ENCODE data around the gene SHISAL2B. TPM values are rescaled to one million over a fixed set of nuclear protein-coding genes. Genes with fewer than 3 reads are reported as not detected.
"Not testable (repeated sequence)": the region's sequence is repeated elsewhere in the genome, so short reads cannot be mapped to it uniquely, and the experiment has no call there.

The SHISAL2B gene
- total RNA-seq, 1 experiment from 2014 or later, result not detected

DNA sequence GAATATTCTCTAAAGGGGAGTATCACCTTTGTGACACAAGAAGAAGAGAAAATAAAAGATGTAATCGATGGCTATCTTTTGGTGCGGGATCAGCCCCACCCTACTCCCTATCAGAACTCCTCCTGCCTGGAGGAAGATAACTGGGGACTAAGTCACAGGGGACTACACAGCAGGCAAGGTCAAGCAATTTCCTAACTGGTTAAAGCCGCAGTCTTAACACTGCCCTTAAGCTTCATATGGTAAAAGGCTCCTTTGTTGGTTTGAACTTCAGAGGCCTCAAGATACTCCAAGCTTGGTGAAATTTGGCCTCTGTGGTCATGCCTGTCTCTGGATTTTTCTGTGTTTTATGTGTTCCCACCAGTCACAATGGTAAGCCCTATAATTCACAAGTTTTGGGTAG is 1.3 kb upstream of the SHISAL2B start:
- in situ Hi-C loops (cut with HindIII; ENCODE audit: low pct_unique_long_range_greater_than_20kb, low sequenced_read_pairs), result no loop called here
- DNase-seq (ENCODE audit: low read depth), result no peak

DNA sequence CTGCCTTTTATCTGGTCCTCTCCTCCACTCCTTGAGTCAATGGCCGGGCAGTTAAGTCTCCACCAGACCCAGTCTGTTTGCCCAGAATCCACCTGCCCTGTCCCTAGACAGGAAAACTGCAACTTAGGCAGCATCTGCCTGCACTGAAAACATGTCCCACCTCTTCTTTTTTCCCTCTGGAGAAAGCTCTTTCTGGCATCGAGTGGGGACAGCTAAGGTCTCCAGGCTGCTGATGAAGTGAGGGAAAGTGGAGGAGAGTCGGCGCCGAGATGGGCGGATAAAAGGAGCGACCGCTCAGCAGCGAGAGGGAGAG is 243 bp upstream of the SHISAL2B start:
- no peak for DNase-seq (ENCODE audit: low read depth)
- in situ Hi-C loops (cut with HindIII; ENCODE audit: low pct_unique_long_range_greater_than_20kb, low sequenced_read_pairs), result no loop called here

- in situ Hi-C loops (cut with HindIII; ENCODE audit: low pct_unique_long_range_greater_than_20kb, low sequenced_read_pairs), result no loop called here
- DNase-seq (ENCODE audit: low read depth), result no peak
Observed at GRCh38 chr5:64691291-64691690, 988 bp downstream of the SHISAL2B start.

DNA sequence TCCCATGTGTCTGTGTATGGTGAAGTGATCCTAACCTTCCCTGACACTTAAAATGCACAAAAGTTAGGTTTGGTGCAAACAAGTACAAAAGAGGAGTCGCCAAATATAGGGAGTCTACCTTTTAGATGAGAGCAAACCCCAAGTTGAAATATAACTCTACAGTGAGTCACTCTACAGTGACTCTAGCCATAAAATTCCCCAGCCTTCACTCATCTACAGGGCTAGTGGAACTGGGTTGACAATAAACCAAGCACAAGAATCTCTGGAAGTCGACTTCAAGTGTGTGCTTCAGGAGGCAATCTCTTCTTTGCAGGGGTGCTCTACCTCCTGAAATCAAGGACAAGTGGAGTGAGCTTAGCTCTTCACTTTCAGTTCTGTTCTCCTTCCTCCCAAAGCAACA is 3.3 kb downstream of the SHISAL2B start:
- no peak for DNase-seq (ENCODE audit: low read depth)
- in situ Hi-C loops (cut with HindIII; ENCODE audit: low pct_unique_long_range_greater_than_20kb, low sequenced_read_pairs), result no loop called here

GRCh38 chr5:64696414-64696813 is 6.1 kb downstream of the SHISAL2B start:
- DNase-seq (ENCODE audit: low read depth); in situ Hi-C loops (cut with HindIII; ENCODE audit: low pct_unique_long_range_greater_than_20kb, low sequenced_read_pairs): not testable (repeated sequence)

GRCh38 chr5:64700765-64701164 is 10.5 kb downstream of the SHISAL2B start:
- DNase-seq (ENCODE audit: low read depth), result no peak
- in situ Hi-C loops (cut with HindIII; ENCODE audit: low pct_unique_long_range_greater_than_20kb, low sequenced_read_pairs), result no loop called here

DNA sequence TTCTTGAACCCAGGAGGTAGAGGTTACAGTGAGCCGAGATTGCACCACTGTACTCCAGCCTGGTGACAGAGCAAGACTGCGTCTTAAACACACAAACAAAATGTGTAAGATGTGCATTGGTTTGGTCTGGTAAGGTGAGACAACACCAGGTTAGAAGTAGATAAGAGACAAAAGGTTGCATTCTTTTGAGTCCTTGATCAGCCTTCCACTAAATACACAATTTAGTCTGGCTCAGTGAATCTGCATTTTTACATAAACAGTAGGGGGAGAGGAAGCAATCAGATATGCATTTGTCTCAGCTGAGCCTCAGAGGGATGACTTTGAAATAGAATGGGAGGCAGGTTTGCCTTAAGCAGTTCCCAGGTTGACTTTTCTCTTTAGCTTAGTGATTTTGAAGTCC is 15.8 kb downstream of the SHISAL2B start:
- DNase-seq (ENCODE audit: low read depth); in situ Hi-C loops (cut with HindIII; ENCODE audit: low pct_unique_long_range_greater_than_20kb, low sequenced_read_pairs): not testable (repeated sequence)

- no peak for DNase-seq (ENCODE audit: low read depth)
- in situ Hi-C loops (cut with HindIII; ENCODE audit: low pct_unique_long_range_greater_than_20kb, low sequenced_read_pairs), result no loop called here
Observed at GRCh38 chr5:64707191-64707590, 16.9 kb downstream of the SHISAL2B start.

DNA sequence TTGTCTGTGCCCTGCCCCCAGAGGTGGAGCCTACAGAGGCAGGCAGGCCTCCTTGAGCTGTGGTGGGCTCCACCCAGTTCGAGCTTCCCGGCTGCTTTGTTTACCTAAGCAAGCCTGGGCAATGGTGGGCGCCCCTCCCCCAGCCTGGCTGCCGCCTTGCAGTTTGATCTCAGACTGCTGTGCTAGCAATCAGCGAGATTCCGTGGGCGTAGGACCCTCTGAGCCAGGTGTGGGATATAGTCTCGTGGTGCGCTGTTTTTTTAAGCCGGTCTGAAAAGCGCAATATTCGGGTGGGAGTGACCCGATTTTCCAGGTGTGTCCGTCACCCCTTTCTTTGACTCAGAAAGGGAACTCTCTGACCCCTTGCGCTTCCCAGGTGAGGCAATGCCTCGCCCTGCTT is 24.2 kb downstream of the SHISAL2B start:
- DNase-seq (ENCODE audit: low read depth); in situ Hi-C loops (cut with HindIII; ENCODE audit: low pct_unique_long_range_greater_than_20kb, low sequenced_read_pairs): not testable (repeated sequence)

DNA sequence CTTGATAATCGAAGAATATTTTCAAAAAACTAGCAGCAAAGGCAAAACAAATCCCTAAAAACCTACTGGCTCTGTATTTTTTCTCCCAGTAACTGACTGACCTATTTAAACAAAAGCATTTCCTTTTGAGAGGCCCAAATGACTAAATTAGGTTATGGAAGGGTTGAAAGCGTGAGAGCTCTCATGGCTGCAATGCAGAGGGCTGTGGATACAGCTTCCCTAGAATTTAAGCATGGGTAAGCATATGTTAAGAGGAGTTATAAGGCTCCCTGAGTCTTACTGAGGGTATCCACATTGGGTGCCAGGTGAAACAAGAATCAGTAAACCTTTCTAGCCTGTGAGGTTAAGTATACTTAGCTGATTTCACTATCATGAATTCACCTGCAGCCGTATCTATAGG is 32.3 kb downstream of the SHISAL2B start:
- in situ Hi-C loops (cut with HindIII; ENCODE audit: low pct_unique_long_range_greater_than_20kb, low sequenced_read_pairs), result no loop called here
- no peak for DNase-seq (ENCODE audit: low read depth)

- in situ Hi-C loops (cut with HindIII; ENCODE audit: low pct_unique_long_range_greater_than_20kb, low sequenced_read_pairs), result no loop called here
- no peak for DNase-seq (ENCODE audit: low read depth)
Observed at GRCh38 chr5:64727150-64727549, 36.8 kb downstream of the SHISAL2B start.

- in situ Hi-C loops (cut with HindIII; ENCODE audit: low pct_unique_long_range_greater_than_20kb, low sequenced_read_pairs), result no loop called here
Observed at GRCh38 chr5:64742411-64742810, 52.1 kb downstream of the SHISAL2B start.

DNA sequence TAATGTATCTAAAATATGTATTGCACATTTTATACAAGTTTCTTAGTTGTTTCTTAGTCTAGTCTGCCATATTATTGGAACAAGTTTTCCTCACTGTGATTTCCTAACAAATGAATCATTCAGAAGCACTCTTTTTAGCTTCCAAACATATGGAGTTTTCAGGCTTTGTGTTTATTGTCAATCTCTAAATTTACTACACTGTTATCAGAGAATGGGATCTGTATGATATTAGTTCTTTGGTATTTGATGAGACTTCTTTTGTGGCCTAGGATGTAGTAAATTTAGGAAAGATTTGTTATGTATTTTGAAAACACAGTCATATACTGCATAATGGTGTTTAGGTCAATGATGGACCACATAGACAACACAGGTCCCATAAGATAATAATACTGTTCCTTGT is 52.5 kb downstream of the SHISAL2B start:
- in situ Hi-C loops (cut with HindIII; ENCODE audit: low pct_unique_long_range_greater_than_20kb, low sequenced_read_pairs), result no loop called here
- no peak for DNase-seq (ENCODE audit: low read depth)

More at GRCh38 chr5:64742411-64742810, 52.1 kb downstream of the SHISAL2B start:
- DNase-seq (ENCODE audit: low read depth), result no peak

DNA sequence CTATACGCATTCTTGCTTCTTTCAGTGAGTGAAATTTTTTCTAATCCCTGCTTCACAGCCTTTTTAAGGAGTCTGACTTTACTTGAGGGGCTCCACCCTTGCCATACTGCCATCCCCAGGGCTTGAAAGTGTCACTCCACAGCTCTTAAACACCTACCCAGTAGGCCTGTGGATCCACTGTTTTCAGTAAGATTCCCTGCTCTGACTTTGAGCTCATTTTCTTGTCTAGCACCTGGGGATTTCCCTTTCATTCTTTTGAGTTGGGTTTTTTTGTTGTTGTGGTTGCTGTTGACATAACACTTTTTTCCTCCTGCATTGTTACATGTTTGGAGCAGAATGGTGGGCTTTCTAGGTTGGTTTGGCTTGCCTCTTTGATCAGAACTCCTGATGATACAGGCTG is 54.6 kb downstream of the SHISAL2B start:
- no peak for DNase-seq (ENCODE audit: low read depth)
- in situ Hi-C loops (cut with HindIII; ENCODE audit: low pct_unique_long_range_greater_than_20kb, low sequenced_read_pairs), result no loop called here

DNA sequence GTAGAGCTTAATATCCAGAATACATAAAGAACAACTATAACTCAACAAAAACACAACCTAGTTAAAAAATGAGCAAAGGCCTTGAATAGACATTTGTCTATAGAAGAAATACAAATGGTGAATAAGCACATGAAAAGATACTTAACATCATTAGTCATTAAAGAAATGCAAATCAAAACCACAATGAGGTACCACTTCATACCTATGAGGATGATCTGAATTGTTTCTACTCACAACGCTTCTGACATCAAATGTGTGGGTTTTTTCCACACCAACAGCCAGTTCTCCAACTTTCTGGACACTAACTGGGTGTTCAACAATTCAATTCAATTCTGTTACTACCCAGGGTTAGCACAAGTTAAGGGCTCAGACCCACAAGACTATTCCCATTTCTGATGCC is 56.1 kb downstream of the SHISAL2B start:
- in situ Hi-C loops (cut with HindIII; ENCODE audit: low pct_unique_long_range_greater_than_20kb, low sequenced_read_pairs), result no loop called here

GRCh38 chr5:64749385-64749784 is 59.1 kb downstream of the SHISAL2B start:
- in situ Hi-C loops (cut with HindIII; ENCODE audit: low pct_unique_long_range_greater_than_20kb, low sequenced_read_pairs), result no loop called here
- no peak for DNase-seq (ENCODE audit: low read depth)

More for the DNA sequence above, 56.1 kb downstream of the SHISAL2B start:
- no peak for DNase-seq (ENCODE audit: low read depth)

GRCh38 chr5:64754066-64754465 is 63.8 kb downstream of the SHISAL2B start:
- DNase-seq (ENCODE audit: low read depth), result no peak
- in situ Hi-C loops (cut with HindIII; ENCODE audit: low pct_unique_long_range_greater_than_20kb, low sequenced_read_pairs), result no loop called here

DNA sequence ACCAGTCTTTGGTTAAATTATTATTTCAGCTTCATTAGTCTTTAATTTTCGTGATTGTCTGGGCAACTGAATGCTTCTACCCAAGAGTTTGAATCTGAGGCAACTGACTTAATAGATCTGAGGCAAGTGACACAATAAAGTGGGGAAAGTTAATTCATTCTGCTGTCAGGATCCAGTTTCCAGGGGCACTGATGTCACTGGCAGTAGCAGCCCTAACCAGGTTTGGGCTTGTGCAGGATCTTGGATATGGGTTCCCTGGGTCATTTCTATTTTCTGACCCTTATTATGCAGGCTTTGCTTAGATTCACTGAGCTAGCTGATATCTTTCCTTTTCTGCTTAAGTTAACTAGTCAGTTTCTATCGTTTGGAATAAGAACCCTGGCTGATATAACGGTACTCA is 68.6 kb downstream of the SHISAL2B start:
- no peak for DNase-seq (ENCODE audit: low read depth)
- in situ Hi-C loops (cut with HindIII; ENCODE audit: low pct_unique_long_range_greater_than_20kb, low sequenced_read_pairs), result no loop called here

GRCh38 chr5:64759960-64760660 is 69.8 kb downstream of the SHISAL2B start:
- in situ Hi-C loops (cut with HindIII; ENCODE audit: low pct_unique_long_range_greater_than_20kb, low sequenced_read_pairs), result no loop called here

GRCh38 chr5:64763948-64764503 is 73.7 kb downstream of the SHISAL2B start:
- no peak for DNase-seq (ENCODE audit: low read depth)
- in situ Hi-C loops (cut with HindIII; ENCODE audit: low pct_unique_long_range_greater_than_20kb, low sequenced_read_pairs), result no loop called here

More at GRCh38 chr5:64759960-64760660, 69.8 kb downstream of the SHISAL2B start:
- DNase-seq (ENCODE audit: low read depth), result no peak

Data from Caki2 (cell line).